Endometrium (tissue), 2 donors: ENCODE data around the gene SMAD3.

Source experiments
- FAIRE-seq: peaks from 2 replicates; lab custom pipeline; 2012; peaks lifted over from hg19 to GRCh38; lab: Jason Lieb, UNC
- donor health status: control.
- donor health status: control.

Gene SMAD3

DNA sequence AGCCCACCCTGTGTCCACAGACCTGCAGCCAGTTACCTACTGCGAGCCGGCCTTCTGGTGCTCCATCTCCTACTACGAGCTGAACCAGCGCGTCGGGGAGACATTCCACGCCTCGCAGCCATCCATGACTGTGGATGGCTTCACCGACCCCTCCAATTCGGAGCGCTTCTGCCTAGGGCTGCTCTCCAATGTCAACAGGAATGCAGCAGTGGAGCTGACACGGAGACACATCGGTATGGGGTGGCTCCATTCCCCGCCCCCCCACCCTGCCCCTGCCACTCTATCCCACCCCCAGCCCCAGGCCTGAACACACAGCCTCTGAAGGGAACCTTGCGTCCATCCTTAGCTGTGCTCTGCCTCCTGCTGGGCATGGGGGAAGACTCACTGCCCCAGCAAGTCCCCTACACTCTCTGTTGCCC lies 115.8 kb downstream of the SMAD3 start:
- FAIRE-seq, result no peak

DNA sequence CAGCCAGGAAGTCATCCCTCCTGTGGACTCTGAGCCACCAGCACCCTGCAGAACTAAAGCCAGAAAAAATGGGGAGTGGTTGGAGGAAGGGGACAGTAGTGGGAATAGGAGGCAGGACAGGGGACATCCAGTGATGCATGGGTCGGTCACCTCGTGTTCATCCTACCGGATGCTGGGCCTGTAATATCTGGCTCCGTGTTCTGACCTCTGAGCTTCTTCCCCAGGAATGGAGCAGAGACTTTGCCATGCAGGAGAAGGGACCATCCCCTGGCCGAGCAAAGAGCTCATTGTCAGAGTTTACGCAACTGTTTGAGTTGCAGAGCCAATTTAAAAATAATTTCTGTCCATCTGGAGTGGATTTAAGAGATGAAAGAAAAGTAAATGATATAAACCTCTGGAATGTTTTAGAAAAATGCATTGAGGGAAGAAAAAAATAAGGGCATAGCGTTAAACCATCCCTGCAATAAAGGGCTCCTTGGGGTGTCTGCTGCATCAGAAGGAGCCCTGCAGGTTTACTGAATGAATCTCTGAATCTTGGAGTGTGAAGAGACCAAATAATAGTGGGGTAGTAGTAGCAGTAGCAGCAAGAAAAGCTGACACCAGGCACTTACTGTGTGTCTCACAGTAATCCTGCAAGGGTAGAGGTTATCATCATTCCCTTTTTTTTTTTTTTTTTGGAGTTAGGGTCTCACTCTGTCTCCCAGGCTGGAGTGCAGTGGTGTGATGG lies 118.2 kb downstream of the SMAD3 start:
- FAIRE-seq, result no peak

DNA sequence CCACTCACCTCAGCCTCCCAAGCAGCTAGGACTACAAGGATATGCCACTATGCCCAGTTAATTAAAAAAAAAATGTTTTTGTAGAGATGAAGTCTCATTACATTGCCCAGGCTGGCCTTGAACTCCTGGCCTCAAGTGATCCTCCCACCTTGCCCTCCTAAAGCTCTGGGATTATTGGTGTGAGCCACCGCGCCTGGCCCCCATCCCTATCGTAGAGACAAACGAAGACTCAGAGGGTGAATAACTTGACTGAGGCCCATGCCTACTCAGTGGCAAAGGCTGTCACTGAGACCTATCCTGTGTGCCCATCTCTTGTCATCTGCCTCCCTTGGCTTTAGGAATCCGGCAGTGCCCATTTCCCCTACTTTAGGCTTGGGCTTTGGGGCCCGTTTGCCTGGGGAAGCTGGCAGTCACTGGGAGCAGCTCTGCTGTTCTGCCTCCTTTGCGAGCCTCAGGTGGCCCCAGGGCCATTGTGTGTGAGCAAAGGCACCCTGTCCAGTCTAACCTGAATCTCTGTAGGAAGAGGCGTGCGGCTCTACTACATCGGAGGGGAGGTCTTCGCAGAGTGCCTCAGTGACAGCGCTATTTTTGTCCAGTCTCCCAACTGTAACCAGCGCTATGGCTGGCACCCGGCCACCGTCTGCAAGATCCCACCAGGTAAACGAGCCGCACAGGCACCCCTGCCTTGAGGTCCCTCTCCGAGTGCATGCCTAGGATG lies 119.0 kb downstream of the SMAD3 start:
- FAIRE-seq, result no peak

DNA sequence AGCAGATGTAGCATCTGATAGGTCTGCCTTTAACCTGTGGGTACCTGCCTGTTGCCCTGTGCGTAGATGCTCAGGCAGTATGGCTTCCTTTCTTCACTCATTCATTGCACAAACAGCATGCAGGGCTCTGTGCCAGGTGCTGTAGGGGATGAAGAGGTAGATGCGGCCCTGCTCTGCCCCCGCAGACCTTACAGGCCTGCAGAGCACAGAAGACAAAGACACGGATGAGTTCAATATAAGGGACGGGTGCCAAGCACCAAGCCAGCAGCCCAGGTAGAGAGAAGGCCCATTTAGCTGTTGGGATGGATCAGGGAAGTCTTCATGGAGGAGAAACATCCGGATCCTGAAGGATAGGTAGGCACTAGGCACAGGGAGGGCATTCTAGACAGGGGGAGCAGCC lies 119.6 kb downstream of the SMAD3 start:
- FAIRE-seq, result no peak

DNA sequence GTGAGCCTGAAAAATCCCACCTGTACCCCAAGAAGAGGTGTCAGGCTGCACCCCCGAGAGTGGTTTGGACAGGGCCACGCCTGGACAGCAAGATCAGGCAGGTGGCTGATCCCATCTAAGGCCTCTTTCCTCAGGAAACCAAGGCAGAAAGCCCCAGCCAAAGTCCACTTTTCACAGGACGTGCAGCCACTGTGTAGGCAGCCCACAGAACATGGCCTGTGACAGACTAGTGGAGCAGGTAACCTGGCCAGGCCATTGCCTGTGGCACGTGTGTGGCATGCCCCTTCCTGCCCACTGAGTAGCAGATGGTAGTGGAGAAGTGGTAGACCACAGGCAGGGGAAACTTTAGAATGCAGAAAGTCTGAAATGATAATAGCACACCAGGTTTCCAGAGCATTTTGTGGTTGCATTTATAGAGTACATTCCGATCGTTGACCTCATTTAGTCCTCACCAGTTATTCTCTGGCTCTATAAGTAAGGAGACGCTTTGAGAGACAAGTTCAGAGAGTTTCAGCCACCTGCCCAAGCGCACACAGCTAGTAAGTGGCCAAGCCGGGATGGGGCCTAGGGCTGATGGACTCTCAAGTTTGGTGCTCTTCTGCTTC lies 120.3 kb downstream of the SMAD3 start:
- FAIRE-seq, result no peak

DNA sequence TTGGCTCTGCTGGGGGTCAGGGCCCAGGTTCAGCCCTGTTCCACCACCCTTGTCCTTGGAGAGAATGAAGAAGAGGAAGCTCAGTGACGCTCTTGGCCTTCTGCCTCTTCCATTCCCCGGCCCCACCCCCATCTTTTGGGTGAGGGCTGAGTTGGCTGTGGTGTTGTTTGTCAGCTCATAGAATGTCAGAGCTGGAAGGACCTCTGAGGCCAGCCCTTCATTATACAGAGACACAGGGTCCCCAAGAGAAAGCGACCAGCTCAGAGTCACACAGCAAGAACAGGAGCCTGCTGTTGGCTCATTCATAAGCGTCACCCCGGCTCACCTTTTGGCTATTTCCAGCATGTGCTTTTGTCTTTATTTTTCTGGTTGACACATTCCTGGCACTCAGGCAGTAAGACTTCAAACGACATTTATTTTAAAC lies 120.8 kb downstream of the SMAD3 start:
- no peak for FAIRE-seq

DNA sequence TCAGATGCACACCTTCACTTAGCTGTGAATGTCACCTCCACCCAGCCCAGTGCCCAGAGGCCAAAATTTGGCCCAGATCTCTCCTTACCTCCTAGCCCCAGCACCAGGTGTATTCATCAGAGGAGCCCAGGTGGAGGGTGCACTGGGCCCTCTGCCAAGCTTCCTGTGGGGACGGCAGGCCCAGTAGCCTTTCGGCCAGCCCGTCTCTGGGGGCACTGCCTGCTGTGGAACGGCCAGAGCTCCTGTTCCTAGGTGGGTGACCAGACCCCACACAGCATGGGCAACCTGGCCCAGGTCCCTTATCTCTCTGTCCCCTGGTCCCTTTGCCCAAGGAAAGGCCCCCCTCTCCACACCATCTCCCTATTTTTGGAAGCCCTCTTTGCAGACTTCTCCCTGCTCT lies 121.3 kb downstream of the SMAD3 start:
- FAIRE-seq, result no peak

DNA sequence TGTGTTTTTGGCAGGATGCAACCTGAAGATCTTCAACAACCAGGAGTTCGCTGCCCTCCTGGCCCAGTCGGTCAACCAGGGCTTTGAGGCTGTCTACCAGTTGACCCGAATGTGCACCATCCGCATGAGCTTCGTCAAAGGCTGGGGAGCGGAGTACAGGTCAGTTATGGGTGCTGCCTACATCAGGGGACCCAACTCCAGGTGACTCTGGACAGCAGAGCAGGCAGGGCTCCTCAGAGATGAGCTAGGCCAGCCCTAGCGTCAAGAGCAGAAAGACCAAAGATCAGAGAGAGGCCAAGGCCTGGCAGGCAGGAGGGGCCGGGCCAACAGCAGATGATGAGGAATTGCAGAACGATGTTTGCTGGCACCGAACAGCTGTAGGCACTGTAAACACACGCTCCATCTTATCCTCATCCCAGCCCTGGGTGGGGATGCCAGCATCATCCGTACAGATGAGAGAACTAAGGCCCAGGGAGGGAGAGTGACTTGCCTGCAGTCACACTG lies 122.0 kb downstream of the SMAD3 start:
- FAIRE-seq, result no peak

DNA sequence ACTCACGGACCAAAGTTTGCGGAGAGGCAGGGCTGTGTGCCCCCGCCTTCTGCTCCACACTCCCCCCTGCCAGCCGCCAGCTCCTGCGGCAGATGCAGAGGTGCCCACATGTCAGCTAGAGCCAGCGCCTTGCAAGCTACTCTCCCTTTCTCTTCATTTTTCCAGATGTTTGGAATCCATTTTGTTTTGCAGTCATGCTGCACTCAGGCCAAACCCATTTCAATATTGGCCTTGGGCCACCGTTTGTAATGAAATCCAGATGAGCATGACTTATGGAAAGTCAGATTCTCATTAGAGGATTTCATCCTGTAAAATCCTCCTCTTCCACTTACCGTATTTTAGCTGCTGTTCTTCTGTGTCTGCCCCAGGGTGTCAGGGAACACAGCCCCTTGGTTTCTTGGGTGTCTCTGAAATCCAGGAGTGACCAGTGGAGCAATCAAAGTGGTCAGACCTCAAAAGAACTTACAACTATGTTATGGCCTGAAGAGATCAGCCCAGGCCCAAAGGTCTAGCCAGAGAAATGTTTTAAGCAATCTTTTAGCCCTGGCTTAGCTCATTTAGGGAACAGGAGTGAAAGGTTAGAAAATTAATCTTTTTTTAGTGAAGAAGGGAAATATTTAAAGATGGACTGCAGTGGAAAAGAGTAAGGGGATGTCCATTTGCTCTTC lies 123.3 kb downstream of the SMAD3 start:
- peak; percentile 92 for FAIRE-seq

DNA sequence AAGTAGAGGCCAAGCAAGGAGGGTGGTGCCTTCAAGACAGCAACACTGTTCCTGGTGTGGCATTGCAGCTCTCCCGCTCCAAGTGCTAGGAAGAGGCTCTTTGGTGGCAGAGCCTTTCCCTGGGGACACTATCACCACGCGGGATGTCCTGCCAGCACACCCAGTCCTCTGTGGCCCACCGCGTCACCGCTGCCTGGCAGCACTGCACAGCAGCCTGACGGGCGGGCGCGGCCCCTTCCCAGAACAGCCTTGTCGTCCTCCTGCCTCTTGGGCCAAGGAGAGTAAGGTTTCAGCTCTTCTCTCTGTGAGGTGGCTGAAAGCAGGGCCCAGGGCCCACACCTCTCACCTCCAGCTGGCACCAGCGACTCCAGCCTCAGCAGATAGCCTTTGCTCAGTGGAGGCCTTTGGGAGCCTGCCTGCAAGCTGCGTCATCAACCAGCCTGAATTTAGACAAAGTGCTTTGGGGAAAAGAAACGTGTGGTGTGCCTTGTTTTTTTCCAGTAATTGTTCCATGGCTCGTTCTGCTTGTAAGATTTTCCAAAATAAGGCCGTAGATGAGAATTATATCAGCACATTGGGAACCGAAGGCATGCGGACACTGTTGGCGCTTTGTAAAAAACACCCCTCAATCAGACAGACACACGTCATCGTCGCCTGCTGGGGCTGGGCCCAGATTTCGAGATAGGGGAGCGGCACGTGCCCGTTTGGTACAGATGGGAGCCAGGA lies 124.1 kb downstream of the SMAD3 start:
- FAIRE-seq, result no peak

DNA sequence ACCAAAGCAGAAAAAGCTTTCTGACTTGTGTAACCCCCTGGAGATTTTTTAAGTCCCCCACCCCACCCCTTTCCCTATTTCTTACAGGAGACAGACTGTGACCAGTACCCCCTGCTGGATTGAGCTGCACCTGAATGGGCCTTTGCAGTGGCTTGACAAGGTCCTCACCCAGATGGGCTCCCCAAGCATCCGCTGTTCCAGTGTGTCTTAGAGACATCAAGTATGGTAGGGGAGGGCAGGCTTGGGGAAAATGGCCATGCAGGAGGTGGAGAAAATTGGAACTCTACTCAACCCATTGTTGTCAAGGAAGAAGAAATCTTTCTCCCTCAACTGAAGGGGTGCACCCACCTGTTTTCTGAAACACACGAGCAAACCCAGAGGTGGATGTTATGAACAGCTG lies 124.9 kb downstream of the SMAD3 start:
- no peak for FAIRE-seq

DNA sequence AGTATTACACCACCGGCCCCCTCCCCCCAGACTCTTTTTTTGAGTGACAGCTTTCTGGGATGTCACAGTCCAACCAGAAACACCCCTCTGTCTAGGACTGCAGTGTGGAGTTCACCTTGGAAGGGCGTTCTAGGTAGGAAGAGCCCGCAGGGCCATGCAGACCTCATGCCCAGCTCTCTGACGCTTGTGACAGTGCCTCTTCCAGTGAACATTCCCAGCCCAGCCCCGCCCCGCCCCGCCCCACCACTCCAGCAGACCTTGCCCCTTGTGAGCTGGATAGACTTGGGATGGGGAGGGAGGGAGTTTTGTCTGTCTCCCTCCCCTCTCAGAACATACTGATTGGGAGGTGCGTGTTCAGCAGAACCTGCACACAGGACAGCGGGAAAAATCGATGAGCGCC lies 125.4 kb downstream of the SMAD3 start:
- no peak for FAIRE-seq

DNA sequence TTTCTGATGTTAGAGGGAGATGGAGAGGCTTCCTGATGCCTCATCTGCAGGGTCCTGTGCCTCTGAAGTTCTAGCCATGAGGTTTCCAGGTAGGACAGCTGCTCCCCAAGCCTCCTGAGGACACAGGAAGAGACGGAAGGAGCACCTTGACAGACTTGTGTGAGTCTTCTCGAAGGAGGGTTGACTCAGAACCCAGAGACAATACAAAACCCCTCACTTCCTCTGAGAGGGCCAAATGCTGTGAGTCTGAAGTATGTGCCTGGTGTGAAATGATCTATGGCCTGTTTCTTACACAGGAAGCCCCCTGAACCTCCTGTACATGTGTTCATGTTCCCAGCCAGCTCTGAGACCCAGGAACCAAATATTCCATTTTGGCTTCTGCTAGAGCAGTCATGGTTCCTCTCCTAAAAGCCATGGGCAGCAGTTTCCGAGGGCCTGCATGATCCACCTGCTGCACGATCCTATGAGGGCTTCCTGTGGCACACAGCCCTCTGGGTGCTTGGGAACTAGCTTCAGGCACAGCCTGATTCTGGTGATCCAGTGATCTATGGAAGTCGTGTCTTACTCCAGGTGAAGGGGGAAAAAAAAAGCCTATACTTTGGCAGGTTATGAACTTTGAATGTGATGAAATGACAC lies 126.9 kb downstream of the SMAD3 start:
- no peak for FAIRE-seq

DNA sequence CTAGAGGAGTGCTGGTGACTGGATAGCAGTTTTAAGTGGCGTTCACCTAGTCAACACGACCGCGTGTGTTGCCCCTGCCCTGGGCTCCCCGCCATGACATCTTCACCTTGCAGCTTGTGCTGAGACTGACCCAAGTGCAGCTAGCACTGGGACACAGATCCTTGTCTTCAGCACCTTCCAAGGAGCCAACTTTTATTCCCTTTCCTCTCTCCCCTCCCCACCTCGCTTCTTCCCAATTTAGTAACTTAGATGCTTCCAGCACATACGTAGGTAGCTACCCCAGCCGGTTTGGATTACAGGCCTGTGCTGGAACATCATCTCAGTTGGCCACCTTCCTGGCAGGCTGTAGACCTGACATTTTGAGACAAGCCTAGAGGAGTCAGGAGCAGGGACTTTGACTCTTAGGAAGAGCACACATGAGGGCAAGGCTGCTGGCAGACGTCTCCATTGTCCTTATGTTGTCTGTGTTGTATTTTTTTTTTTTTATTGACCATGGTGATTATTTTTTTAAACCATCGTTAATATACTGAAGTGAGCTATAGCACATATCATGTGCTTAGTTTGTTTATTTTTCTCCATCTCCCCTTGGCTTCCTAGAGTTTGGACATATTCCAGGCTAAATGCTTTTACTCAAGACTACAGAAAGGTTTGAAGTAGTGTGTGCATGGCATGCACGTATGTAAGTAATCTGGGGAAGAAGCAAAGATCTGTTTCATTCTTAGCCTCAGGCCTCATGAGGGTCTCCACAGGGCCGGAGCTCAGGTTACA lies 128.0 kb downstream of the SMAD3 start:
- FAIRE-seq, result no peak

DNA sequence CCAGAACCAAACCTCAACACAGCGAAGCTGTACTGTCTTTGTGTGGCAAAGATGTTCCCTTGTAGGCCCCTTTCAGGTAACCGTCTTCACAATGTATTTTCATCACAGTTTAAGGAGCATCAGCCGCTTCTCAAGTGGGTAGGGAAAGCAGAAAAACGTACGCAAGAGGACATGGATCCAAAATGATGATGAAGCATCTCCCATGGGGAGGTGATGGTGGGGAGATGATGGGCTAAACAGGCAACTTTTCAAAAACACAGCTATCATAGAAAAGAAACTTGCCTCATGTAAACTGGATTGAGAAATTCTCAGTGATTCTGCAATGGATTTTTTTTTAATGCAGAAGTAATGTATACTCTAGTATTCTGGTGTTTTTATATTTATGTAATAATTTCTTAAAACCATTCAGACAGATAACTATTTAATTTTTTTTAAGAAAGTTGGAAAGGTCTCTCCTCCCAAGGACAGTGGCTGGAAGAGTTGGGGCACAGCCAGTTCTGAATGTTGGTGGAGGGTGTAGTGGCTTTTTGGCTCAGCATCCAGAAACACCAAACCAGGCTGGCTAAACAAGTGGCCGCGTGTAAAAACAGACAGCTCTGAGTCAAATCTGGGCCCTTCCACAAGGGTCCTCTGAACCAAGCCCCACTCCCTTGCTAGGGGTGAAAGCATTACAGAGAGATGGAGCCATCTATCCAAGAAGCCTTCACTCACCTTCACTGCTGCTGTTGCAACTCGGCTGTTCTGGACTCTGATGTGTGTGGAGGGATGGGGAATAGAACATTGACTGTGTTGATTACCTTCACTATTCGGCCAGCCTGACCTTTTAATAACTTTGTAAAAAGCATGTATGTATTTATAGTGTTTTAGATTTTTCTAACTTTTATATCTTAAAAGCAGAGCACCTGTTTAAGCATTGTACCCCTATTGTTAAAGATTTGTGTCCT lies 129.0 kb downstream of the SMAD3 start:
- FAIRE-seq, result no peak

DNA sequence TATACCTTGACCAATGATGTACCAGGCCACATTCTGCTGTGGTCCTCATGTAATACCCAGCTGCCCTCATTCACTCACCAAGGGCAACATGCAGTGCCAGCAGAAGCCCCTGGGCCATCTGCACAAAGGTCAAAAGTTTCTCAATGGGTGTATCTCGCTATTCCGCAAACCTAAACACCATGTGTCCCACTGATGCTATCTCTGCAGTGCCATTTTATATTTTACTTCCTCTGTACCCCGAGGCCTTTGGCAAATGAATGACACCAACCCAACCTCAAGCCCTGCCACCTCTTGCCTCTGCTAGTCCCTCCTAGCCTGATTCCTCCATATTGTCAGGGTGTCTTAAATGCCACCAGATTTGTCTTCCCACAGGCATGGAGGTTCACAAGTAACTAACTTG lies 129.9 kb downstream of the SMAD3 start:
- no peak for FAIRE-seq

DNA sequence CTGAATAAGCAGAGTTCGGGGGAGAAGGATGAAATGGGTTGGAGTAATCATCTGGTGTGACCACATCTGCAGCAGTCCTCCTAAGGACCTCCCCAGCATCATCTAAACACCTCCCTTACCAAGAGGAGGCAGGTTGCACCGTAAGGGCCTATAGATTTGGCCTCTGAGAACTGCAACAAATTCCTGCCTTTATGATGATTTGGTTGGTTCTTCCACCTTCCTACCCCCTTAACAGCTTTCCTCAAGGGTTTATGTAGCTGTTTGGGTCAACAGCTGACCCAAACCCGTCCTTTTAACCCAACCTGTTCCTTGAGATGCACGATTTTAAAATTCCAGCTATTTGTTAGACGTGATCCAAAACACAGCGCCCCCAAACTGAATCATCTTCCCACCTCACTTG lies 130.8 kb downstream of the SMAD3 start:
- FAIRE-seq, result no peak

DNA sequence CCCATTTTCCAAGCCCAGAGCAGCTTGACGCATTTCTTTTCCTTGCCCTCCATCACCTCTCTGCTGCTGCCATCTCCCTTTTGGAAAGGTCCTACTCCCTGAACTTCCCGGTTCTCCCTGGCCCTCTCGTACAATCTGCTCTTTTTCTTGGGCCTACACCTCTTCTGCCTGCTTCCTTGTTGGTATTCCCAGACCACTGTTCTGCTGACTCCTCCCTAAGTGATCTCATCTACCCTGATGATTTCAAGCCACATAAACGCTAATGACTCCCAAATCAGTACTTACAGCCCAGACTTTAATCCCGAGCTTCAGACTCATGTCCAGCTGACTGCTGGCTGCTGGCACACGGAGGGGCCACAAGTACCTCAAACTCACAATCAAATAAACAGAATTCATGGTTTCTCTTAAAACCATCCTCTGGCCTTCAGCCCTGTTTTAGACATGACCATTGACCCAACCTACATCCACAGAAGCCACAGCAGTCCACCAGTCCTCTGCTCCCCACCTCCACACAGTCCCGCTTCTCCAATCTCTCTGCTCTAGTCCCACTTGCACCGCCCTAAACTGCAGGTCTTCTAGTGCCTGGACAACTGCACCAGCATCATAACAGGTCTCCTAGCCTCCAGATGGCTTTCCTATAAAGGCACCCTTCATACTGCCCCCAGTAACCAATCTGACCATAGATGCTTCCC lies 131.4 kb downstream of the SMAD3 start:
- FAIRE-seq, result no peak

DNA sequence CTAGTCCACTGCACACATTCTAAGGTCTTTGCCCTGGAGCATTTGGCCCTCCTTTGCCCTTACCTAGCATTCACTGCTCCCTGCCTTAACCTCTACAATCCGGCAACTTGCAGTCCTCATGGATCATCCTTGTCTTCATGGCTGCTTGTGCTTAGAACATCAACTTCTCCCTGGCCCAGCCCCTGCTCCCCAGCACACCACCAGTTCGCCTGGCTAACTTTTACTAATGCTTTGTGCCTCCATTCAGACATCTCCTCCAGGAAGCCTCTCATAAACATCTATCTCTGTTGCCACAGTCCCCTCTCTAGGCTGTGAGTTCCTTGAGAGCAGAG lies 131.9 kb downstream of the SMAD3 start:
- FAIRE-seq, result no peak
